NCI-H1048 (cell line): ENCODE results near the gene ZFYVE19.

ENCODE experiments used
- DNase-seq: peaks from one replicate; lab custom pipeline; 2025; lab: John Stamatoyannopoulos, UW

Gene ZFYVE19, protein sequence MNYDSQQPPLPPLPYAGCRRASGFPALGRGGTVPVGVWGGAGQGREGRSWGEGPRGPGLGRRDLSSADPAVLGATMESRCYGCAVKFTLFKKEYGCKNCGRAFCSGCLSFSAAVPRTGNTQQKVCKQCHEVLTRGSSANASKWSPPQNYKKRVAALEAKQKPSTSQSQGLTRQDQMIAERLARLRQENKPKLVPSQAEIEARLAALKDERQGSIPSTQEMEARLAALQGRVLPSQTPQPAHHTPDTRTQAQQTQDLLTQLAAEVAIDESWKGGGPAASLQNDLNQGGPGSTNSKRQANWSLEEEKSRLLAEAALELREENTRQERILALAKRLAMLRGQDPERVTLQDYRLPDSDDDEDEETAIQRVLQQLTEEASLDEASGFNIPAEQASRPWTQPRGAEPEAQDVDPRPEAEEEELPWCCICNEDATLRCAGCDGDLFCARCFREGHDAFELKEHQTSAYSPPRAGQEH

DNA sequence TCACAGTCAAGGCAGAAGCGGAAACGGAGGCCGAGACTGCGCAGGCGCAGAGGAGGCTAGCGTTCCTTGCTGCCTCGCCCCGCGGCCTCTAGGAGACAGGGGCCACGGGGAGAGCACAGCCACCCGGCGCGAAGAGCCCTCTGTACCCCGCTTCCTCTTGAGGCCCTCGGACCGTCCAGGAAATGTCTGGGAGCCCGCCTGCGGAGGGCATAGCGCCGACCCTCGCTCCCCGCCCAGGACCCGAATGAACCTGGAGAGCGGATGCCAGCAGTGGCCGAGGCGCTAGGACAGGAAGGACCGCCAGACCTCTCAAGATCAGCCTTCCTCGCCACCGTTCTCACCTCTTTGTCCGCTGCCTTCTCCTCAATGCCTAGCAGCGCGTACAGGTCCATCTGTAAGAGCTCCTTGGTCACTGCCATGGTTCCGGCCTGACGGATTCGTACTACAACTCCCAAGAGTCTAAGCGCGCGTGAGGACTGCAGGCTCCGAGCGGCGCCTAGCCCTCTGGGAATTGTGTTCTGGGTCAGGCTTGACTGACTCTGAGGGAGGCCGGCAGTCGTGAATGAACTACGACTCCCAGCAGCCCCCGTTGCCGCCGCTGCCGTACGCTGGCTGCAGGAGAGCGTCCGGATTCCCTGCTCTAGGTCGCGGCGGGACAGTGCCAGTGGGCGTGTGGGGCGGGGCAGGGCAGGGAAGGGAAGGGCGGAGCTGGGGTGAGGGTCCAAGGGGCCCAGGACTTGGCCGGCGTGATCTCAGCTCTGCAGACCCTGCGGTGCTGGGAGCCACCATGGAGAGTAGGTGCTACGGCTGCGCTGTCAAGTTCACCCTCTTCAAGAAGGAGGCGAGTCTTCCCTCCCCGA, at the start of gene ZFYVE19, which contains the start of gene DNAJC17:
Gene ZFYVE19 (plus strand): TSS at position 62 of the 860 bp plus-strand sequence. CDS start 501 bp downstream, at position 563.
Gene DNAJC17 (minus strand): TSS at position 446 of the 860 bp plus-strand sequence. CDS start 27 bp downstream, at position 419.
- peak; percentile 94 for DNase-seq

DNA sequence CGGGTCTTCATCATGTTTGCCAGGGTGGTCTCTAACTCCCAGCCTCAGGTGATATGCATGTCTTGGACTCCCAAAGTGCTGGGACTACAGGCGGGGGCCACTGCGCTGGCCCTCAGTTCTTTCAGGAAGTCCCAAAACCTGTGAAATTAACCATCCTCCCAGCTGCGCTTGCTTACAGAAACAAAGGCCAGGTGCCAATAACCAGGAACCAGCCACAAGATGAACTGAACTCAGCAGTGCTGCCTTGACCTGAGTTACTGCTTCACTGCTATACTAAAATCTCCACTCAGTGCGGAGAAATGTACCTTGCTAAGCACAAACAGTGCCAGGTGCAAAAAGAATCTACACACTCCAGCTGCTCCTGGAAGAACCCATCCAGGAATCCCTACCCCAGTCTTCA, 46.9 kb upstream of the ZFYVE19 start:
- DNase-seq: no peak

DNA sequence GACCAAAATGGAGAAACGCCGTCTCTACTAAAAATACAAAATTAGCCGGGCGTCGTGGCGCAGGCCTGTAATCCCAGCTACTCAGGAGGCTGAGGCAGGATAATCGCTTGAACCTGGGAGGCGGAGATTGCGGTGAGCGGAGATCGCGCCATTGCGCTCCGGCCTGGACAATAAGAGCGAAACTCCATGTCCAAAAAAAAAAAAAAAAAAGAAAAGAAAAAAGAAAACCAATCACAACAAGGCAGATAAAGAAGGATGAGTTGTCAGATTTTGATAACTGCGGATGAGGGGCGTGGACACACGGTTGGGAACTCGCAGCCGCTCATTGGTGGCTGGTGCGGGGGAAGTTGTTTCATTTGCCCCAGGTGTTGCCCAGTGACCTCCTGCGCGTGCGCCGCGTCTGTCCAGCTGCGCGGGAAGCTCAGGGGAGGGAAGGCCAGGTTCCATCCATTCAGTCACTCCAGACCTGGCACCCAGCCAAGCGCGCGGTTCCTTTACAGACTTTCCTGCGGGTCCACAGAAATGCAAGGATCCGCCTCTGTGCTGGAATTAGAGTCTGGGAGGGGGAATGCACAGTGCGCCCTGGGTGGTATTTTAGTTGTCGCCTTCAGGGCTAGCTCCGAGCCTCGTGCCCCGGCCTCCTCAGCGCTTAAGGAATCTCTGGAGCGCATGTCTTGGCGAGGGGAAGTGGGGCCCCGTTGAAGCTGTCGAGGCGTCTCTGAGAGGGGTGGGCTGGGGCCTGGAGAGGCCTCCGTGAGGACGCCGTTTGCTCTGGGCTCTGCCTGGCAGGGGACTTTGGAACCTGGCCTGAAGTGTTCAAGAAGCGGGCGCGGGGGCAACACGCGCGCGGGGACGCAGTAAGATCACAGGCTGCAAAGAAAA, 43.7 kb upstream of the ZFYVE19 start:
- peak; percentile 68 for DNase-seq

DNA sequence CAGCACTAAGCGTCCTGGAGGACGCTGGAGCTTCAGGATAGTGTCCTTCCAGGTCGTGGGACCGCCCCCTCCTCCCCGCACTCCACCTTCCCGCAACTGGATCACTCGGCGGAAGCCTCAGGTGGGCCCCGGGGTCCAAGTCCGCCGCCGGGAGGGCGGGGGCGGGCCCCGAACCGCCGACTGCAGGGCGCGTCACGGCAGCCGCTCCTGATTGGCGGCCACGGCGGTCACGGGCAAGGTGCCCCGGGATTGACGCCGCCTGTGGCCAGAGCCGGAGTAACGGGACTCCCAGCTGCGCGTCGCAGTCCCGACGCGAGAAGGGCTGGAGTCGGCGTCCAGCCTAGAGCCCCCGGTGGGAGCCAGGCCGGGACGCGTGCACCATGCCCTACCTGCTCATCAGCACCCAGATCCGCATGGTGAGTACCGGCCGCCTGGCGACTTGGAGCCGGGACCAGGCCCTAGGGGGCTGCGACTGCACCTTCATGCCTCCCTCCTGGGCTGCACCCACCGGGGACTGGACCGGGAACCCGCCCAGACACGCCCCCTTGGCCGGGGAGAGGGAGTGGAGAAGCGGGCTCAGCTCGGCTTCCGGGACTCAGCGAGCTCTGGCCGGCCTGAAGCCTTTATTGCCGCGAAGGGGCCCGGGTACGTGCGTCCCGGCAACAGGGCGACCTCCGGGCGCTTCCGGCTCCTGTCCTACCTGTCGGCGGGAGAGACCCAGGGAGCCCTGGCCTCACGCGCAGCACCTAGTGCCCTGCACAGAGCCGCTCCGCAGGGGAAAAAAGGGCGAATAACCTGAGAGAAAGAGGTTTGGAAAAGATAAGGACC, 42.9 kb upstream of the ZFYVE19 start, which contains the start of gene GCHFR:
Gene GCHFR (plus strand): TSS at position 268 of the 828 bp plus-strand sequence. CDS start 113 bp downstream, at position 381.
- peak; percentile 33 for DNase-seq

DNA sequence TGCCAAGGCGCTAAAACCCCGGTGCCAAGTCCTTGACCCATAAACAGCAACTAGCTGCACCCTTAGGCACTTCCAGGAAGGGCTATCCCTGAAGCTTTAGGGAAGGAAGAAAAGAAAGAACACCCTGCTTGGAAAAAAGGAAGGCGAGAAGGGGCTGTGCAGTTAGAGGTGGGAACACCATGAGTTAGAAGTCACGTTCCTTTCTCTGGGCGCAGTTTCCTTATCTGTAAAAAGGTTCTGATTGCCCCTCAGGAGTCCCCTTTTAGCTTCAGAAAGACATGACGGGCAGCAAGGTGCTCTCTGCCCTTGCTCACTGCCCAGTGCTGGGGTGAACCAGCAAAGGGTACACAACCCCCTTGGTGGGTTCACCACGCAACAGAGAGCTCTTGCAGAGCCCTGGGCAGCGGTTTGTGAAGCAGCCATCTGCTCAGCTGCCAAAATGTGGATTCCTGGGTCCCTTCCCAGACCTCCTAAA, 42.2 kb upstream of the ZFYVE19 start:
- no peak for DNase-seq

DNA sequence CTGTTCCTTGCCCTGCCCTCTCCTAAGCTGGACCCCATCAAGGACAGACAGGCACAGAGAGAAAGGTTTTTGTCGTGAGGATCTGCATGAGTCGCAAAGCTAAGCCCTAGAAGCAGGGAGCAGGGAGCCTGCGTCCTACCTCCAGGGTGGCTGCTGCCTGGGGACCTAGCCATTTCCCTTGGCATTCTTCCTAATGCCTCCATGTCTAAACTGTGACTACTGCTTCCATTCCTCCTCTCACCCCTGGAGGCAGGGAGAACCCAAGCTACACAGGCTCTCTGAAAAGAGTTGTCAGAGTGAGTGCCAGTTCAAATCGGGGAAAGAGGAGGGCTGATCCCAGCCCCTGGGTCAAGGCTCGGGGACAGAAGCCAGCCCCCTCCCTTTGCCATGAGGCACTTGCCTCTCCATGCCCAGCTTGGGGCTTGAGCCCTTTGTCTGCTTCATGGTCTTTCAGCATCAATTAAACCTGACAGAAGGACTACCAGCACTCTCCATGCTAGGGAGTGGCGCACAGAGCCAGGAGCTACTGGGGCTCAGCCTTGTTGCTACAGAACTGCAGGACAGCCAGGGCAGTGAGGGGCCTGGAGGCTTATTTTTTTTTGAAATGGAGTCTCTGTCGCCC, 40.6 kb upstream of the ZFYVE19 start:
- no peak for DNase-seq

DNA sequence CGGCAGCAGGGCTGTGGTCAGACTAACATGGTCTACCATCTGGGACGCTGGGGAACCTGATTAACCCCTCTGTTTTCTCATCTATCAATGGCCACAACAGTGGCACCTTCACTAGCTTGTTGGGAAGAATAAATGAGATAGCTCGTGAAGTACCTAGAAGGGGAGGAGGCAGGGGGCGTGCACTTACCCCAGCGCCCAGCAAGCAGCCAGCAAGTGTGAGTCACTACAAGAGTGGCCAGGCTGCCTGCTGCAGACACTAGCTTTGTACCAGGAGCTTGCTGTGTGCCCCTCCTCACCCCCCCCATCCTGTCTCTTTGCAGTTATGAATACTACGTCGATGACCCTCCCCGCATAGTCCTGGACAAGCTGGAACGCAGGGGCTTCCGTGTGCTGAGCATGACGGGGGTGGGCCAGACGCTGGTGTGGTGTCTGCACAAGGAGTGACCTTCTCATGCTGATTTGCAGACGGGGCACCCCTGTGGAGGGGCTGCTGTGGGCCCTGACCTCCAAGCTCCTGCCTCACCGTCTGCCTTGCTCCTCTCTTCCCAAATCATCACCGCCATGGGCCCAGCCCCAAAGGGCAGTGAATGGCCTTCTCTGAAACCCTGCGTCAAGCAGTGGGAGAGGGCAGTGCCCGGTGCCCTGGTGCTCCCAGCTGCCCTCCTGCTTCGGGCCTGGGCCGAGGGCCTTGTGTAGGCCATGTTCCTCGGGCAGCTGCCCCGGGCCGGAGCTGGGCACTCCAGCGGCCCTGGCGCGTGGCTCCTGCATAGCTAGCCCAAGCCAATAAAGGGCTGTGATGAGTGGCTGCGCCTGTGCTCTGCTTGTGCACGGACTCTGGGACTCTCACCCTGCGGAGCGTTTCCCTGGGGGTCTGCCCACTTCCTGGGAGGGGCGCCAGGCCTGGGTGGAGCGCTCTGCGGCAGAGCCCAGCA, 39.7 kb upstream of the ZFYVE19 start:
- no peak for DNase-seq

DNA sequence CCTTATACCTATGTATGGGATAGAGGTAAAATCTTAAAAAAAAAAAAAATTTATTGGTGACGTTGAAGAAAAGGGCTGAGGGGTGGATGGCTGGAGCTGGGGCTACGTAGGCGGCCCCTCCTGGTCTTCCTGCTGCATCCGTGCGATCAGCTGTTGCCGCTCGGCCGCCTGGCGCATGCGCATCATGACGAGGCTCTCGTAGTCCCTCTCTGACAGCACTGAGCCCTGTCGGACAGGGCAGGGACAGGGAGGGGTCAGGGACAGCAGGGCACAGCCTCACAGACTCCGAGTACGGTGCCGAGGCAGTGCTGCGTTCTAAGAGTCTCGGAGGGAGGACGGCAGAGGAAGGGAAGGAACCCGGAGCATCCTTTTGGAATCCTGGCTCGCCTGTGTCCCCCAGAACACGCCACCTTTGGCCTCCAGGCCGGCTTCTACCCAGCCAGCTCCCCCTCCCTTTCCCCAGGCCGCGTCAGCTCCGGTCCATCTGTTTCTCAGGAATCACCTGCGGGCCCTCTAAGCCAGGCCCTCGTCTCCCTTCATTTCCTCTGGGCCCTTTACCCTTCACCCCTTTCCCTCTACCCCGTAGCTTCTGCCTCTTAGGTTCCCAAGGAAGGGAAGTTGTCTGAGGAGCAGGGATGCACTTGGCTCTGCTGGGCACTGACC, 38.9 kb upstream of the ZFYVE19 start:
- no peak for DNase-seq

DNA sequence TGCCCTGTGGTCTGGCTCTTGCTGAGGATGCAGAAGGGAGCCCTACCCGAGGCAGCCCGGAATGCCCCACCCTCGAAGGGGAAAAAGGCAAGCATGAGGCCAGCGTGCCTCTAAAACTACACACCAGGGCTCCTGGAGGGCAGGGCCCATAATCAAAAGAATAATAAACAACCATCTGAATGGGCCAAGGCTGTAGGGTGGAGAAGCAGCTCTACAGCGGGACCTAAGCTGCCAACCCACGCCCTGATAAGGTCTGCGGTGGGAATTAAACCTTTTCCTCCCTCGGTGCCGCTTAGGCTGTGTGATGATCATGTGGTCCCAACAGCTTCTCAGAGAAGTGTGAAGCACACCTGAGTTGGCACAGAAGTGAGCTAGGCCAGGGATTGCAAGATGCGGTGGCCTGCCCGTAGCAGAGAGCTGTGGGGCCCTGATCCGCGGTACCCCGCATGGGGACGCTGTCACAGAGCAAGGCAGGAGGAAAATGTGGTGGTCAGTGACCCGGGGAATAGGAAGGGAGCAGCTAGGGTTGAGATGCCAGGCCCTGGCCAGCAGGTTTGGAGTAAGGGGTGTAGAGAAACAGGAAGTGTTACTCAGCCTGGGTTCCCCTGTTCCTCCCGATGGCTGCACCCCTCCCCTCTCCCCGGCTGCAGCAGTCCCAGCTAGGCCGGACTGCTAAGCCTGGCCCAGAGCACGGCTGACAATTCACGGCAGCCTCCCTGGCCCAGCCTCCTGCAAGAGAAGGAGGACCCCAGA, 38.2 kb upstream of the ZFYVE19 start:
- no peak for DNase-seq

DNA sequence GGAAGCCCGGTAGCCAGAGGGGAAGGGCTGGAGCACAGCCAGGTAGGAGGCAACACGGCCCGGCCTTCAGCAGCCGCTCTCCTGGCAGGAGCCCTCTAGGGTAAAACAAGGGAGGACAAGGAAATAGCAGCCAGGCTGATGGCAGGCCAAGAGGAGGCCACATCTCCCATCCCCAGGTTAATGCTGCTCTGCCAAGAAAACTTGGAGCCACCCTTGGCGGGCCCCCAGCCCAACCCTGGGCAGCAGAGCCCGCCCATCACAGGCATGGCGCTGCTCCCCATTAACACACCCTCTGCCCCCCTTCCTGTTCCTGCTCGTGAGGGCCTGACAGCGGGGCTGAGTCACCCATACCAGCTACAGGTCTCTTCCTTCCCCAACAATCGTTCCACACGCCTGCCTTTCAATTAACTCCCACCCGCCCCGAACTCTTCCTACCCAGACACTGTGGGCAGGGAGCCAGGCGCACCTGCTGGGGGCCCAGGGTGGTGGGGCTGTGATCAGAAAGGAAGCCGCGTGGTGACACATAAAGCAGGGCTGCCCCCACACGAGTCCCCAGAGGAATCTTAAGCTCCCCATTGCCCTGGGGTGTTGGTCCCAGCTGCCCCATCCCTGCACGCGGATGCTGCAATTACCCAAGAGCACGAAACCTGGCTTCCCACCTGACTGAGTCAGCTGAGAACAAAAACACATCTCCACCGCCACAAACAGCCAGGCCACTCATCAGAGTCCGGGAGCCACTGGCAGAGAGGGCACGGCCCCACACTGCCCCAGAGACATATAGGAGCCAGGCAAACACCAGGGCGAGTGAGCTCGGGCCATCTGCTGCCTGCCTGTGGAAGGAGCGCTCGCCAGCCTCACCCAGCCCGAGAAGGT, 37.4 kb upstream of the ZFYVE19 start, which contains the start of gene C15orf62:
Gene C15orf62 (plus strand): TSS at position 707 of the 873 bp plus-strand sequence. CDS start 516 bp downstream, outside the sequence.
- no peak for DNase-seq

DNA sequence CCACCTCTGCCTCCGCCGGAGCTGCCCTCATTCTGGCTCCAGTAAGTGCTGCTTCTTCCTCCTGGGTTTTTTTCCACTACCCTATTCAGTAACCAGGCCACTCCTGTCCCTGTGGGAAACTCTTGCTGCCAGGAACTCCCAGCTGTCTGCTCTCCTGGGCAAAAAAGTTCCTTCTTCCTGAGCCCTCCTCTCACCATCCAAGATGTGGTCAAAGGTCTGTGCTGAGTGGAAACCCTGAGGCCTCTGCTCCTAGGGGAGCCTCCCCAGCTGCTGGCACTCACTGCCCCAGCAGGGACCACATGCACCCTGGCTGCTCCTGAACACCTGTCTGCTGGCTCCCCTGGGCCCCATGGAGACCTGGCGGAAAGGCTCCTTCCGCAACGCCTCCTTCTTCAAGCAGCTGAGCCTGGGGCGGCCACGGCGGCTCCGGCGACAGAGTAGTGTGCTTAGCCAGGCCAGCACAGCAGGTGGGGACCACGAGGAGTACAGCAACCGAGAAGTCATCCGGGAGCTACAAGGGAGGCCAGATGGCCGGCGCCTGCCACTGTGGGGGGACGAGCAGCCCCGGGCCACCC, 36.7 kb upstream of the ZFYVE19 start:
- no peak for DNase-seq

DNA sequence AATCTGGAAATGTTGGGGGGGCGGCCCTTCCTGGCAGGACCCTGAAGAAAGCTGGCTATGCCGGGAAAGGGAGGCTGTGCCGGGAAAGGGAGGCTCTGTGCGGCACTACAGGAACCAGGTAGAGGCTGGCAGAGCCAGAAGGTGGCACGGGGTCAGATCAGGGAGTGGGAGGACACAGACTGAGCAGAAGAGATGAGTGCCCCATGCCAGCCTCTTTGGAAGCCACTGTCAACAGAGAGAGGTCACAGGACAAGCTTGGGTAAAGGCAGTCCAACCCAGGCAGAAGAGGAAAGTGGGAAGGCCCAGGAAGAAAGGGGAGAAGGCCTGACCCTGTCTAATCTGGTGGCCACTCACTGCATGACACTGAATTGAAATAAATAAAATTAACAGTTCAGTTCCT, 35.6 kb upstream of the ZFYVE19 start:
- no peak for DNase-seq

DNA sequence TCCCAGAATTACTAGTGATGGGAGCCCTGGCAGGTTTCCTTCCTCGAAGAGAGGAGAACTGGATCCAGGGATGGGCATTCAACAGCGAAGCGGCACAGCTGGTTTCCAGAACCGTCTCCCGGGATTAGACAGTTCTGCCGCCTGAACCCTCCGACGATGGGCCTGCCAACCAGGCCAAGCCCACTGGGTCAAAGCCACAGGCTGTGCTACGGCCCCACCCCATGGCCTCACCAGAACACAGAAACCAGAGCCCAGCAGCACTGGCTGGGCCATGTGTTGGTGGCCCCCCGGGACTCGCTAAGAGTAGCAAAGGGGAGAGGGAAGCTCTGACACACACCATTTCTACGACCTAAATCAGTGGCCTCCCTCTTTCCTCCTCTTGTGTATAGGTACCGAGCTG, 34.9 kb upstream of the ZFYVE19 start:
- DNase-seq: no peak

DNA sequence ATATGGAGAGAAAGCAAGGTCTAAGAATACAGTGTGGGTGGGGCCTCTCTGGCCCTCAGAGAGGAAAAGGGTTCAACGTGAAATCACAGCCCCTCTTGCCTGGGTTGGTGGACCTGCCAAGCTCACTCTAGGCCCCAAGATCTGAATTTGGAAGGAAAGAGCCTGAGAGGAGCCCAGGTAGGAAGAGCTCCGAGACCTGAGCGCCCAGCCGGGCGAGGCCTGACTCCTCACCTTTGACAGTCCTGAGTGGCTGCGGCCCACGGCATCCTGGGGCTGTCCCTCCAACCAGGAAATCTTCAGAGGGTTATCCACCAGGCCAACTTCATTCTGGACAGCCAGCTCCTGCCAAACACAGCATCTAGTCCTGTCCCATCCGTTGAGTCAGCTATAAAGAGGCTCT, 33.4 kb upstream of the ZFYVE19 start:
- DNase-seq: no peak

DNA sequence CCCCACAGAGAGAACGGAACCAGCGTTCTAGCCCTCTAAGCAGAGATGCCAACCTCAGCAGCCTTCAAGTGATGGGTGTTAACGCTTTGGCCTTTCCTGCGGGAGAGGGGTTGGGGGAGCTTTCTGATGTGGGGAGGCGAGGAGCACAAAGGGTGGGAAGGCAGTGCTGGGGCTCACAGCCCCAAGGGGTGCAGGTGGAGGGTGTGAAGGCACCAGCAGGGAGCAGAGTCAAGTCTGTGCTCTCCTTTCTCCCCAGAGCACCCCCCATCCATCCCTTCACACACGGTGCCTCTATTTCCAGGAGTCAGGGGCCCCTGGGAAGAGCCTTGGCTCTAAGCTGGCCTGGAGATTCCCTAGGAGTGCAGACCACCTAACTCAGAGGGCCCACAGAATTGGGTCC, 33.0 kb upstream of the ZFYVE19 start:
- no peak for DNase-seq

DNA sequence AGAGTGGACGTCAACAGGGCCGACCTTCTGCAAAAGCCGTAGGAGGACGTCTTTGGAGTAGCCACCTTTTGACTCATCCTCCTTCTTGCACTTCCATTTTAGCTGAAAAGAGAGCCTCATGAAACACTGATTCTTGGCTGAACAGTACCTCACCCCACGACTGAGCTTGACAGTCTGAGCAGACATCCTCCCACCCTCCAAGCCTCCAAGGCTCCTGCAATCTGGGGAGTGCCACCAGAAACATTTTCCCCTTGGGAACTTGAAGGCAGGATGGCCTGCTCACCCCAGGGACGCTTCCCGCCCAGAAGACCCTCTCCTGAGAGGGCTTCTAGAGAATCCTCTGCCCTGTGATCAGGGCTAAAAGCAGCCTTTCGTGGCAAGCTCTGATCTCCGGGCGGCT, 31.9 kb upstream of the ZFYVE19 start:
- no peak for DNase-seq
